Frontal cortex (tissue), 4 donors: ENCODE measurements around the gene CYP4B1. TPM values are rescaled to one million over a fixed set of nuclear protein-coding genes. Genes with fewer than 3 reads are reported as not detected.
"Not testable (repeated sequence)": the region's sequence is repeated elsewhere in the genome, so short reads cannot be mapped to it uniquely, and the experiment has no call there.

Experiments used
- DNase-seq, 2 donors: peaks; one replicate each; pipeline ENCODE4 v3.0.0; 2012; ENCODE audit warnings: low spot score in 2 of 2
- FAIRE-seq: peaks from 2 replicates; lab custom pipeline; 2012; peaks lifted over from hg19 to GRCh38; lab: Jason Lieb, UNC
- total RNA-seq: library from RNA; depleted of rRNA; stranded (reverse); fragments of >200 nt; gene quantifications from one replicate; pipeline ENCODE4 v1.2.3, GENCODE V29; 2014
- donor health status: control.
- donor health status: control.
- donor health status: control.

CYP4B1 gene
- not detected for total RNA-seq

DNA sequence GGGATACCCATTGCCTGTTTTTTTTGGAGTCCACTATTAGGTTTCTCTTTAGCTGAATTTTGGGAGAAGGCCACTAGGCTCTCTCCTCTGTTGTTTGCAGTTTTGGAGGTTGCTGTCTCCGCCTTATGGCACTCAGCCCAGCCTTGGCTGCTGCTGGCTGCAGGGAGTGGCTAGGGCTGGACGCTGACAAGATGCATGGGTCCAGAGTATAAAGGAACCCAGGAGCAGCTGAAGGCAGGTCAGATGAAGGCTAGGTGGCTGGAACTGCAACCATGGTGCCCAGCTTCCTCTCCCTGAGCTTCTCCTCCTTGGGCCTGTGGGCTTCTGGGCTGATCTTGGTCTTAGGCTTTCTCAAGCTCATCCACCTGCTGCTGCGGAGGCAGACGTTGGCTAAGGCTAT is at the start of gene CYP4B1:
CYP4B1 (plus strand) TSS at position 237 of the 400 bp plus-strand sequence; CDS start at position 273, 36 bp downstream.
- DNase-seq = no peak
- no peak for FAIRE-seq

DNA sequence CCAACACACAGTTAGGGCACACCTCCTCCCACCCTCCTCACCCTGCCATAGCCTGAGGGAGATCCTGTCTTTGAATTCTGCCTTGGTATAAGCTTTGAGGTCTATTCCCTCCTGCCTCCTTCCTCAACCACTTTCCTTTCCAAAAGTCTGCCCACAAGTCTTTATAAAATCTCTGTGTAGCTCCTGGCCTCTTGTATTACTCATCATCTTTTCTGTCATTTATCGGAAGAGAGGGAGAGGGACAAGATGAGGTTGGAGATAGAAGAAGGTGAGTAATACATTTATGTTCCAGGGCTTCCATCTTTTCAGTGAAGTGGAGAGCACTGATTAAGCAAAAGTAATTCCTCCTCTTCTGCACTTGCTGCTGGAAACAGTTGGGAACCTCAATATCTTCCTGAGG is 49.4 kb upstream of the CYP4B1 start:
- DNase-seq (no peak), FAIRE-seq (no peak)

DNA sequence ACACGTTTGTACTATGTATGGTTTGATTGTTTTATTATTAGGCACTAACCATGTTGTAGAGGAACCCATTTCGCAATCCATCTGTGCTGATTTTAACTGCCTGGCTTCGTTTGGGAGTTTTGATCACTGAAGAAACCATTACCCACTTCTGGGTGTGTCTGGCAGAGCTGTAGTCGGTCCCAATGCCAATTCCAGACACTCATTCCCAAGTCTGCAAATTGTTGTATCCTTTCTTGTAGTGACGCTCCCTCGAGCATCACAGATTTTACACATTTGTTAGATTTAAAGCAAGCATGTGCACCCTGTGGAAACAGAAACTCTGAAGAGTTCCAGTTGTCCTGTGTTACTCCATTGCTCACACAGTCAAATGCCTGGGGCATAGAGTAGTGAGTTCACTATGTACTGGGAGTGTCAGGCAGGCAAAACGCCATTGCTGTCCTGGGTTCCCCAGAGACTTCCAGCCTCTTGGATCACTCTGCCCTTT is 48.9 kb upstream of the CYP4B1 start:
- FAIRE-seq = no peak
- peak in 1 of 2 donors; percentile 10 for DNase-seq

DNA sequence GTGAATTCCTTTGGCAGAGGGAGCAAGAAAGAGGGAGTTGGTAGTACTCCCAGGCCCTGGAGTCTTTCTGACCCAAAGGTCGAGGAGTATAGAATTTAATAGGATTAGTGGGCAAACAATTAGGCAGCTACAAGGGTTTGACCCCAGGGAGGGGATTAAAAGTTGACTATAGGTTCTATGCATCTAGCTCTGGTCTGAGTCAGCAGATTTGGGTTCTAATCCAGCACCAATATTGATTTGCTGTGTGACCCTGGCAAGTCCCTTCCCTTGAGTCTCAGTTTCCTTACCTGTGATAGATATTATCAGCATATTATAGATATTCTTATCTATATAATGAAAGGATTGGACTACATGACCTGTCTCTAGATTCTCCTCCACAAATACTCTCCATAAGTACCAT is 44.9 kb upstream of the CYP4B1 start:
- DNase-seq (no peak), FAIRE-seq (no peak)

DNA sequence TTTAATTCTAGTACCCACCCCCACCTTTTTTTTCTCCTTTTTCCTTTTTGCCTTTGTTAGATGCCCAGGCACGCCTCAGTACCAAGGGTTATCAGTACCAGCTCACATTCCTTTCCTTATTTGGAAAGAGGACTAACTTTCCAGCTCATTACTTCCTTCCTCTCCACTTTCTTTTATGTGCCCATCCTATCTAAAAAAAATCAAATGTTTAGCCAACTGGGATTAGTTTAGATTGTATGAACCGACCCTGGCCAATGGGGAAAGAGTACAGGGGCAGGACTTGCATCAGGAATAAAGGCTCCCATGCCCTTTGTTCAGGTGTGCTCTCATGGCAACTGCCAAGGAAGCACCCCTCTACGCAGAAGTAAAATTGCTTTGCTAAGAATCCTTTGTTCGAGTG is 44.1 kb upstream of the CYP4B1 start:
- not testable (repeated sequence) for DNase-seq, FAIRE-seq

DNA sequence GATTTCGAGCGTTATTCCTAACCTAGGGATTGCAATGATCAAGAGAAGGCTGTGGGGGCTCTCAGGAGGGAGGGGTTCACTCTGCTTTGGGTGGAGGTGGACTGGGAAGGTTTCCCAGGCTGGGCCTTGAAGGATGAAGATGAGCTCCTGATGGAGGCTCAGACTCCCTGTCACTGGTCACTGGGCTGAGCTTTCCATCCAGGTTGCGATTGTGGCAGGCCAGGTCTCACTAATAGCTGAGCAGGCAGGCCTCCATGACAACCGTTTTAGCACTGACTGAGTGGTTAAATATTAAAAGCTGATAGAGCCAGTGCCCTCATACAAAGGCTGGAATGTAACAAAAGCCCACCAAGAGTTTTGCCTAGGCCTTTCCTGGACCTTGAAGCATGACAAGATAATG is 43.7 kb upstream of the CYP4B1 start:
- DNase-seq (no peak), FAIRE-seq (no peak)

DNA sequence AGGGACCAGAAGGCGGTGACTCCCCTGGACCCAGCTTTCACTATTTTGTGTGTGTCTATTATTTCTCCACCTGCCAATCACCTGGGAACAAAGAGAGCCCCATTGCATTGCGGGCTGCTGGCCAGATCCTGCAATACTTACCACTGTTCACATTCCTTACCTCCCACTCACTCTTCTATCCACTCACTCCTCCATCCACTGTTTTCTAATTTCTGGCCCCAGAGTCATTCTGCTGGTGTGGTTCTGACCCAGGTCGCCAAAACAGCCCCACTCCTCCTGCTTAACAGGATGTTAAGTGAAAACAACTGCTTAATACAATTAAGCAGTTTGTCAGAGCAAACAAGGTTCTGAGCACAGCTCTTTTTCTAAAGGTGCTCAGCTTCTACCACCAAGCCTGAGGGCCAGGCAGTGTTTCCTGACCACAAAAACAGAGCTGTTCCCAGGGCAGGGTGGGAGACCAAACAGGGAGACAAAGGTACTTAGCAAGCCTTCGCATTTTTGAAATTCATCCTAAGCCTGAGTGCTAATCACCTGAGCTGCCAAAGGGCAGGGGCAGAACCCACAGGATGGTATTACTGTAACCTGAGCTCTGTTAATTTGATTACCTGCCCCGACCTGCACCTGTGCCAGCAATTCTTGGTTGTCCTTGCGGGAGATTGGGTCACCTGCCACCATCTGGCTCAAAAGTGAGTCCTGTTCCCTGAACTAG is 41.4 kb upstream of the CYP4B1 start:
- DNase-seq (no peak), FAIRE-seq (no peak)

DNA sequence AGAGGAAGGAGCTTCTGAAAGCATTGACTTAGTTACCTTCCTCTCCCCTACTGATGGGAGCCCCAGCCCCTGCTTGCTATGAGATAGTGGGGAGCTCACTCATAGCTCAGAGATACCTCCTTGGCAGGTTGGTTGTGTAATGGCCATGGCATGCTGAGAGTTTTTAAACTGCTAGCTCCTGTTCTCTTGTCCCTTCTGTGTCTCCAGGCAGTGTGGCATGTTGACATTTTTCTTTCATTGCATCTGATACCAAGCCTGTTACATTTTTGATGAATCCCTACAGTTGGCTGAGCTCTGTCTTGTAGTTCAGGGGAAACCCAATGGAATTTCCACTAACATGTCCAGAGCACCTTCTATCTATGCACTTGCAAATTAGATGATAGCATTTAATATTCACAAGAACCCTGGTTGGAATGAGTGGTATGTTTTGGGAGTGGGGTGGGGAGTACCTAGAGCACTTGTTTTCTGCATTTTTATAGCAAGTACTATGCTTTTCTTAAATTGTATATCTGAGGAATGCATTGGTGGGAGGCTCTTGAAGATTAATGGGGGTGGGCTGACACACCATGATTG is 40.8 kb upstream of the CYP4B1 start:
- DNase-seq = no peak
- no peak for FAIRE-seq

DNA sequence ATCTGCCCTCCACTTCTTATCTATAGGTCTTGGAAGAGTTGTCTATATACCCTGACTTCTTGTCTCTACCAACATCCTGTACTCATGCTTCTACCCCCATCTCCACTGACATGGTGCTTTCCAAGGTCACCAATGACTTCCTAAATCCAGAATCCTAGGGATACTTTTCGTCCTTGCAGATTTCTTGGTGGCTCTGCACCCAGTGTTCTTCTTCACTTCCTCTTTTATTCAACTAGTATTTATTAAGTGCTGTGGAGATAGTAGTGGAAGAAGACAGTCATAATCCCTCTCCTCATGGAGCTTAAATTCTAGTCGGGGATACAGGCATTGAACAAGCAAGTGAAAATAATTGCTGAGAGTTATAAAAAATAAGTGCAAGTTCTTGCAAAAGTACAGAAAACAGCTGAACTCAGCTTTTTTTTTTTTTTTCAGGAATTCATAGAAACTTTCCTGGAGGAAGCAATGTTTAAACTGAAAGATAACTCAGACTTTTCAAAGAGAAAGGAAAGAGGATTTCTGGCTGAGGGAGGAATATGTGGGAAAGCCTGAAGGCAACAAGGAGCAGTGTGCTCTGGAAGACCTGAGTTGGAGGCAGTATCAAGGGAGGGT is 38.2 kb upstream of the CYP4B1 start:
- FAIRE-seq (no peak), DNase-seq (no peak)

DNA sequence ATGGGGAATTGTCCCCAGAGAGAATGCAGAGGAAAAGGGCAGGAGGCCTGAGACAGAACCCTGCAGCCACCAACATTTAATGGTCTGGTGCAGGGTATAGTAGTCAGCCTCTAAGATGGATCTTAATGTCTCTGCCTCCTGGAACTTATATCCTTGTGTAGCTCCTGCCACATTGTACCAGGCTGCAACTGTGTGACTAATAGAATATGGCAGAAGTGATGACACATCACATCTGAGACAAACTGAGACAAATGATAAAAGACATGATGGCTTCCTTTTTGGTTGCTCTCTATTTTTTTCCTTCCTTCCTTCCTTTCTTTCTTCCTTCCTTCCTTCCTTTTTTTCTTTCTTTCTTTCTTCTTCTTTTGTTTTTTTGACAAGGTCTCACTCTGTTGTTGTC is 37.1 kb upstream of the CYP4B1 start:
- no peak for DNase-seq
- no peak for FAIRE-seq

DNA sequence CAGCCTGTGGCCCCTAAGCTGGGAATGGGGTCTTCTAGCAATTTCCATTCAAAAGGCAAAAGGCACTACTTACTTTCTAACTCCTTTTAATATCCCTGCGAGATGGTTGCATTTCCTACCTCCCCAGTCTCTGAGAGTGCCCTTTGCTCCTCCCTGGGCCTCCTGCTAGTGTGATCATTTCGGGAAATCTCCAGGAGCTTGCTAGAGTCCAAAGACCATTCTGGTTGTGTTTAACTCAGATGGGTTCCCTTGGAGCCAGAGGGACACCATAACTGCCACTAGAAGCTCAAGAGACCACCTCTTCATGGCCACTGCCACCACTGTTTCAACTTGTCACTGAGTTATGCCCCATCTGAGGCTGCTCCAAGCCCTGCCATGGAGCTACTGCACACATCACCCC is 34.4 kb upstream of the CYP4B1 start:
- DNase-seq = no peak
- no peak for FAIRE-seq

DNA sequence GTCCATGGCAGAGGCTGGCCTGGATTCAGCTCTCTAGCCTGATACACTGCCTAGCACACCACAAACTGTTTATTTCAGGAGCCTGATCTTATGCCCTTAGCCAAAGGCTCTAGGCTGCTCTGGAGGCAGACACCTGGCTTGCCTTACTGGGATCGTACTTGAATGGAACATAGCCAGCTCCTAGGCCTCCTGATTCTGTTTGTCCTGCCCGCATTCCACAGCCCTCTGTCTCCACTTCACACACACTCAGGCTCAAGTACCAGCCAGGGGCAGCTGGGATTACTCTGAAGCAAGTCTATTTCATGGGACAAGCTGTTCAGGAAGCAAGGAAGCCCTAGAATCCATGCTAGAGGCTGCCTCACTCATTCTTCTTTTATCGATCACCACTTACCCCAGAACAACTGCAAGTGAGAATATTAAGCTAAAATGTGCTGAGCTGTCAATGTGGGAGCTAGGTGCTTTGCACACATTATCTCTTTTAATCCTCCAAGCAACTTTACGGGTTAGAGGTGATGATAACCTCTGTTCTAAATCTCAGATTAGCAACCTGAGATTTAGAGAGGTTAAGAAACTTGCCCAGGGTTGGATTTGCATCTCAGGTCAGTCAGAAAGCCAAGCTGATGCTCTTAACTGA is 31.1 kb upstream of the CYP4B1 start:
- DNase-seq (no peak), FAIRE-seq (no peak)

DNA sequence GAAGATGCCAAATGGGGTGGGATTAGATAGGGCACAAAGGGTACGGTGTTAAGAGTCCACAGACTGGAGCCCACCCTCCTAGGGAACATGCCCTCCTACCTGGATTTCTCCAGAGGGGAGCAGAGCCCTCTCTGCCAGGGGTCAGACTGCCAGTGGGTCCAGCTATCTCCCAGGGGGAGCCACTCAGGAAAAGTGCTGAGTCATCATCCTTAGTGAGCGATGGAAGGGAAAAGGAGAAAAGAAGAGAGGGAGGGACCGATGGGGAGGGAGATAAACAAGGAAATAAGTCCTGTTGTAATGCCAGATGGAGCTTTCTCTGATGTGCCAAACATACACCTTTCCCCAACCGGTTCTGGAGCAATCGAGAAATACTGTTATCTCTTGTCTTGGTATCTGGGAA is 30.4 kb upstream of the CYP4B1 start:
- no peak for FAIRE-seq
- no peak for DNase-seq

DNA sequence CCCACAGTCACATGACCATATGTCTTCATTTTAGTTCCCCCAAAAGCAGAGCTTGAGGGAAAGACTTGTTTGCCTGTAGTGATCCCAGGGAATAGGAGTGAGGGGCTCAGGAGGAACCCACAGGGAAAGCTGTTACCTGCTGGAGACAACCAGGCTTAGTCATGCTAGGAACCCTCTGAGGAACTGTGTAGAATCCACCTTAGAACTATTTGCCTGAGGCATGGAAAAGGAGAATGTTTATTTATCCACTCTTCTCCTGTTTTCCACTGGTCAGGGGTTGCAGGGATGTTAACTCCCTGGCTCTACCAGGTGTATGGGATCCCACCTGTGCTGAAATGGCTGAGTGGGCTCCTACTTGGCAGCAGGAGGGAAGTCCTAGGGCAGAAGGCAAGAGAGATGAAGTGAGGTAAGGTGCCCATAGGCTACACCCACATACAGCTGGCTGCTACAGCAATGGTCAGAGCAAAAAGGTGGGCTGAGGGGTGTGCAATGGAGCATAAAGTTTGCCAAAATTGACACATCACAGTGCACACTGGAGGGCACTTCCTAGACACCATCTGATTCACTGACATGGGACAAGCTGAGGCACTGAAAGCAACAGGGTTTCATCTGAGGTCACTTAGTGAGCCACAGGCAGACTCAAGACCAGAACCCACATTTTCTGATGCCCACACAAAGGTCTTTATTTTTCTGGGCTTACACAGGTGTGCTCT is 29.7 kb upstream of the CYP4B1 start:
- FAIRE-seq (no peak), DNase-seq (no peak)

DNA sequence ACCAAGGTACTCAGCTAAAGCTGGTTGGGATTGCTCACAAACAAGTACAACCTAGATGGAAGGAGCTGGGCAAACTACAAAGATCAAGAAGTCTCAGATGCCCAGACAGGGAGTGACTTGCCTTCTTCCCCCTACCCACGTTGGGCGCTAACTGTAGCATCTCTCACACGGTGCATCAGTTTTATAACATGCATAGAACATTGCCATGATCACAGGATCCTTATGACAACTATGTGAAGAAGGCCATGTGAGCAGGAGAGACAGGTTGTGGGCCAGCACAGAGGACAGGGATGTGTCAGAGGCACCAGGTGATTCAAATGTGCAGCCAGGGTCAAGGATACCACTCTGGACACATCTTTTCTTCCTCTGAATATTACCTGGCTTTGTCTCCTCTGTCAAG is 28.3 kb upstream of the CYP4B1 start:
- FAIRE-seq = no peak
- no peak for DNase-seq

DNA sequence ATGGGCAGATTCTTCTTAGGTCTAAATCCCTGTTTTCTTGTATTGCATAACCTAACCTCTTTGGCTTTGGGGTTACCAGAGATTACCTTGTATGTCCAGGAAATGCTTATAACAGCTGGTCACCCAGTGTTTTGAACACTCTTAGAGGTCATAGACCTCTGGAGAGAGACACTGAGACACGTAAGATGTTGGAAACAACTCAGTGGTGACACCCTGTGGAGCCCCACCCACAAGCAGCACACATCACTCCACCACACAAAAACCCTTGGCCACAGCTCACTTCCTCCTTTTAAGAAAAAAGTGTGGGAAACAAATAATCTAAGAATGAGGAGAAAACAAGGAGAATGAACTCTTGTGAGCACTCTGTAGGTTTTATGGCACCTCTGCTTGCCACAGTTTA is 26.3 kb upstream of the CYP4B1 start:
- no peak for DNase-seq
- no peak for FAIRE-seq

DNA sequence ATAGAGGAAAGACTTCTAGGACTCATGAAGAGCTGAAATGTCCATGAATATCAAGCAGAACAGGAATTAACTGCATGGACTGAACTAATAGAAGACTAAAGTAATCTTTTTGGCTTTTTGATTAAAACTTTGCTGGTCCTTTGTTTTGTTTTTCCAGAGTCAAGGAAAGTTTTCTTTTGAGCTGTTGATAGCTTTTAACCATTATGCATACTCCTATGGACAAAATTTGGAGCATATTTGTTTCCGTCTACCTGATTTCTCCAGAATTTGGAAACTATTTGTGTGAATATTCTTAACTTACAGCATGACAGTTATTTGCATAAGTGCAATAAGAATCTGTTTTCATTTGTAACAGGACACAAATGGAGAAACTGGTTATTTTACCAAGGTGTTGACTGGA is 24.5 kb upstream of the CYP4B1 start:
- DNase-seq = no peak
- no peak for FAIRE-seq

DNA sequence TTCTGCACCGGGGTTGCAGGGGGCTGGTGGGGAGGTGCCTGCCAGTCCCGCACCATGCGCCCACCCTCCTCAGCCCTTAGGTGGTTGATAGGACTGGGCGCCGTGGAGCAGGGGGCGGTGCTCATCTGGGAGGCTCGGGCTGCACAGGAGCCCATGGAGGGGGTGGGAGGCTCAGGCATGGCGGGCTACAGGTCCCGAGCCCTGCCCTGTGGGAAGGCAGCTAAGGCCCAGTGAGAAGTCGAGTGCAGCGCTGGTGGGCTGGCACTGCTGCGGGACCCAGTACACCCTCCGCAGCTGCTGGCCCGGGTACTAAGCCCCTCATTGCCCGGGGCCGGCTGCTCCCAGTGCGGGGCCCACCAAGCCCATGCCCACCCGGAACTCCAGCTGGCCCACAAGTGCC is 20.4 kb upstream of the CYP4B1 start:
- not testable (repeated sequence) for FAIRE-seq, DNase-seq

DNA sequence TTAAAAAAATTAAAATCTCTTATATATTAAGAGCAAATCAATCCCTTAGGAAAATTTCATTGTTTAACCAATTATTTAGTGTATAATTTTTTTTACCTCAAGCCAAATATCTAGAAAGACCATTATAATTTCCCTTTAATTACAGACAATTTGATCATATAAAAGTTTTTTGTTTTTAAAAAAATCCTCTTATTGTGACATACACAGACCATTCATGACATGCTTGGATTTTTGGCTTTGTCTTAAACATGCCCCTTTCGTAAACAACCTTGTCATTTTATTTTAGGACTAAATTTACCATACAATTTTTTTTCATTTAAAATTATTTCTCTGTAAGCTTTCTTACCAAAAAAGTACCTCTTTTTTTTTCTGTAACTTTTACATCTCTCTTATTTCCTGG is 14.2 kb upstream of the CYP4B1 start:
- DNase-seq = no peak

DNA sequence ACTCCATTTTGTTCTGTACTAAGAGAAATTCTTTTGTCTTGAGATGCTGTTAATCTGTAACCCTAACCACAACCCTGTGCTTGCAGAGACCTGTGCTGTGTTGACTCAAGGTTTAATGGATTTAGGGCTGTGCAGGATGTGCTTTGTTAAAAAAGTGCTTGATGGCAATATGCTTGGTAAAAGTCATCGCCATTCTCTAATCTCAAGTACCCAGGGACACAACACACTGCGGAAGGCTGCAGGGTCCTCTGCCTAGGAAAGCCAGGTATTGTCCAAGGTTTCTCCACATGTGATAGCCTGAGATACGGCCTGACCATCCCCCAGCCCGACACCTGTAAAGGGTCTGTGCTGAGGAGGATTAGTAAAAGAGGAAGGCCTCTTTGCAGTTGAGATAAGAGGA is 10.2 kb upstream of the CYP4B1 start:
- not testable (repeated sequence) for FAIRE-seq, DNase-seq

More for the DNA sequence above, 14.2 kb upstream of the CYP4B1 start:
- no peak for FAIRE-seq
